Spleen (tissue), 7 donors: ENCODE measurements around the gene LRRC23.

ENCODE experiments used
- CTCF ChIP-seq, 11 experiments: fragments of 200-600 bp in 7 of 11; fragments of 450-650 bp in 4 of 11; sonication (generic) in 4 of 11; IDR thresholded peaks in 8 of 11; conservative IDR thresholded peaks in 3 of 11; 1 replicate in 7 of 11; 2 replicates in 4 of 11; pipeline versions ENCODE4 v1.4.0 to v1.8.0; 2016 to 2021; ENCODE audit warnings: antibody characterized with exemption in 11 of 11, inconsistent platforms in 4 of 11, mild to moderate bottlenecking in 1 of 11
- POLR2A ChIP-seq, 3 donors: fragments of 450-650 bp; IDR thresholded peaks; one replicate each; pipeline ENCODE4 v1.5.1; 2017; ENCODE audit warnings: antibody characterized with exemption in 3 of 3, mild to moderate bottlenecking in 1 of 3
- donor health status: DM: no; HTN: no; CAD: no; lungs with moderate emphysema.
- donor health status: DM: no; HTN: no; CAD: no.
- donor health status: DM: no; HTN: no; CAD: no.

- TF ChIP-seq CTCF (IDR thresholded peaks at IDR 0.05 in 8 of 11, conservative IDR thresholded peaks at IDR 0.05 in 3 of 11) (no peak), POLR2A (IDR thresholded peaks at IDR 0.05) (no peak)
These were observed 43.7 kb upstream of the LRRC23 start for GRCh38 chr12:6860942-6861341.
